ENCODE measurements around the gene SNTN. TPM values are rescaled to one million over a fixed set of nuclear protein-coding genes. Genes with fewer than 3 reads are reported as not detected.

SNTN gene
- total RNA-seq, 2 experiments from 2014 or later: not detected

GRCh38 chr3:63661242-63661641 is 8.8 kb downstream of the SNTN start:
- Histone ChIP-seq H3K4me1 (ENCODE audit: insufficient read depth, low read length) (no peaks in the 10 kb centered on the region), H3K27me3 (ENCODE audit: control insufficient read depth in 1 of 2, insufficient read depth in 2 of 2, low read length in 2 of 2) (no peaks in the 10 kb centered on the region), H3K4me3 (ENCODE audit: low read length) (no peak overlapping the region), H3K9me3 (ENCODE audit: control insufficient read depth in 1 of 2, insufficient read depth in 1 of 2, low read length in 2 of 2) (peaks cover 0 to 4% of the 10 kb centered on the region in 2 experiments), H3K27ac (ENCODE audit: low read depth in 1 of 2, low read length in 2 of 2) (no peak overlapping the region), H3K36me3 (ENCODE audit: insufficient read depth, low read length) (no peaks in the 10 kb centered on the region)
- Mint-ChIP-seq H3K27ac (no peak overlapping the region), H3K36me3 (ENCODE audit: low read depth) (no peaks in the 10 kb centered on the region), H3K4me3 (no peak overlapping the region), H3K9me3 (no peaks in the 10 kb centered on the region), H3K27me3 (no peaks in the 10 kb centered on the region), H3K4me1 (ENCODE audit: low read depth) (no peaks in the 10 kb centered on the region)
- ChIA-PET POLR2A (no interaction called here), CTCF (no interaction called here)
- intact Hi-C loops (cut with DNase I, micrococcal nuclease): no loop called here
- no peak for TF ChIP-seq CTCF (IDR thresholded peaks at IDR 0.05)
- DNase-seq (no peak), ATAC-seq (ENCODE audit: poor library complexity) (no peak)

GRCh38 chr3:63662011-63662410 is 9.5 kb downstream of the SNTN start:
- H3K4me1 ChIP-seq (ENCODE audit: insufficient read depth, low read length): no peaks in the 10 kb centered on the region
- Mint-ChIP-seq H3K27me3 (no peaks in the 10 kb centered on the region), H3K9me3 (no peaks in the 10 kb centered on the region), H3K4me1 (ENCODE audit: low read depth) (no peaks in the 10 kb centered on the region), H3K4me3 (no peak overlapping the region), H3K27ac (no peak overlapping the region), H3K36me3 (ENCODE audit: low read depth) (no peaks in the 10 kb centered on the region)
- no peaks in the 10 kb centered on the region for H3K36me3 ChIP-seq (ENCODE audit: insufficient read depth, low read length)
- H3K27me3 ChIP-seq (ENCODE audit: control insufficient read depth in 1 of 2, insufficient read depth in 2 of 2, low read length in 2 of 2): no peaks in the 10 kb centered on the region
- H3K9me3 ChIP-seq (ENCODE audit: control insufficient read depth in 1 of 2, insufficient read depth in 1 of 2, low read length in 2 of 2): peaks cover 0 to 4% of the 10 kb centered on the region in 2 experiments
- CTCF ChIA-PET: no interaction called here
- ATAC-seq (ENCODE audit: poor library complexity) (no peak), DNase-seq (no peak)
- POLR2A ChIA-PET: no interaction called here
- no peak overlapping the region for H3K4me3 ChIP-seq (ENCODE audit: low read length)
- H3K27ac ChIP-seq (ENCODE audit: low read depth in 1 of 2, low read length in 2 of 2): no peak overlapping the region
- intact Hi-C loops (cut with DNase I, micrococcal nuclease): no loop called here
- no peak for TF ChIP-seq CTCF (IDR thresholded peaks at IDR 0.05)

GRCh38 chr3:63662500-63662899 is 10.0 kb downstream of the SNTN start:
- ATAC-seq (ENCODE audit: poor library complexity) (no peak), DNase-seq (no peak)
- ChIA-PET POLR2A (no interaction called here), CTCF (no interaction called here)
- Mint-ChIP-seq H3K4me1 (ENCODE audit: low read depth) (no peaks in the 10 kb centered on the region), H3K9me3 (no peaks in the 10 kb centered on the region), H3K27me3 (no peaks in the 10 kb centered on the region), H3K36me3 (ENCODE audit: low read depth) (no peaks in the 10 kb centered on the region), H3K27ac (no peak overlapping the region), H3K4me3 (no peak overlapping the region)
- Histone ChIP-seq H3K4me1 (ENCODE audit: insufficient read depth, low read length) (no peaks in the 10 kb centered on the region), H3K9me3 (ENCODE audit: control insufficient read depth in 1 of 2, insufficient read depth in 1 of 2, low read length in 2 of 2) (peaks cover 0 to 4% of the 10 kb centered on the region in 2 experiments), H3K27ac (ENCODE audit: low read depth in 1 of 2, low read length in 2 of 2) (no peak overlapping the region), H3K36me3 (ENCODE audit: insufficient read depth, low read length) (no peaks in the 10 kb centered on the region), H3K27me3 (ENCODE audit: control insufficient read depth in 1 of 2, insufficient read depth in 2 of 2, low read length in 2 of 2) (no peaks in the 10 kb centered on the region), H3K4me3 (ENCODE audit: low read length) (no peak overlapping the region)
- no peak for TF ChIP-seq CTCF (IDR thresholded peaks at IDR 0.05)
- intact Hi-C loops (cut with DNase I, micrococcal nuclease): no loop called here

All from CD4-positive, alpha-beta T cell (primary cell).